ENCODE data around the gene GLCE. TPM values are rescaled to one million over a fixed set of nuclear protein-coding genes. Genes with fewer than 3 reads are reported as not detected.
"Not testable (repeated sequence)": the region's sequence is repeated elsewhere in the genome, so short reads cannot be mapped to it uniquely, and the experiment has no call there.

The GLCE gene
- total RNA-seq, 2 experiments from 2014 or later, result 3.1 to 3.2 TPM

DNA sequence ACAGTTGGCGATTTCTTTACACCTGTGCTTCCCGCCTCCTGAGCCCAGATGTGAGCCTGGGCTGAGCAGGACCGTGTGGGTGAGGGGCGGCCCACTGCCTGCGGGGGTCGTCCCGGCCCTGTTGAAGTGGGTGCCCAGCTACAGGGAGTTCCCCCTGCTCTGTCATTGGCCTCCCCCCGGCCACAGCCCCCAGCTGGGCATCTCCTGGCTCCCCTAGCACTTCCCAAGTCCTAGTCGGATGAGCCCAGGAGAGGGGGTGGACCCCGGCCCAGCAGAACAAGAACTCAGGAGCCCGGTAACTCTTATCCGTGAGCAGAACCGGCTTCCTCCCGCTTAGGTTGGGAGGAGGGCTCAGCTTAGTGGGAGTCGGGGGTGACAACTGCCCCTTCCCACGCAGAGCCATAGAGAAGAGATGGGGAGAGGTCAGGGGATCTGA is 139.0 kb downstream of the GLCE start:
- no peak for DNase-seq
- H3K27ac Mint-ChIP-seq, result no peak overlapping the region
- ChIA-PET CTCF (interaction anchor here (1.1 kb wide), 1 partner anchor 240 kb away, joined by 3 read pairs; no protein-coding TSS in a partner anchor), POLR2A (no interaction called here)
- no peak overlapping the region for H3K4me3 Mint-ChIP-seq
- ATAC-seq, result no peak
- no peaks in the 10 kb centered on the region for H3K36me3 Mint-ChIP-seq (ENCODE audit: low read depth)
- no peaks in the 10 kb centered on the region for H3K4me1 Mint-ChIP-seq (ENCODE audit: low read depth)
- no peaks in the 10 kb centered on the region for H3K9me3 Mint-ChIP-seq (ENCODE audit: insufficient read depth)
- H3K27me3 Mint-ChIP-seq (ENCODE audit: low read depth), result peaks cover 39% of the 10 kb centered on the region

DNA sequence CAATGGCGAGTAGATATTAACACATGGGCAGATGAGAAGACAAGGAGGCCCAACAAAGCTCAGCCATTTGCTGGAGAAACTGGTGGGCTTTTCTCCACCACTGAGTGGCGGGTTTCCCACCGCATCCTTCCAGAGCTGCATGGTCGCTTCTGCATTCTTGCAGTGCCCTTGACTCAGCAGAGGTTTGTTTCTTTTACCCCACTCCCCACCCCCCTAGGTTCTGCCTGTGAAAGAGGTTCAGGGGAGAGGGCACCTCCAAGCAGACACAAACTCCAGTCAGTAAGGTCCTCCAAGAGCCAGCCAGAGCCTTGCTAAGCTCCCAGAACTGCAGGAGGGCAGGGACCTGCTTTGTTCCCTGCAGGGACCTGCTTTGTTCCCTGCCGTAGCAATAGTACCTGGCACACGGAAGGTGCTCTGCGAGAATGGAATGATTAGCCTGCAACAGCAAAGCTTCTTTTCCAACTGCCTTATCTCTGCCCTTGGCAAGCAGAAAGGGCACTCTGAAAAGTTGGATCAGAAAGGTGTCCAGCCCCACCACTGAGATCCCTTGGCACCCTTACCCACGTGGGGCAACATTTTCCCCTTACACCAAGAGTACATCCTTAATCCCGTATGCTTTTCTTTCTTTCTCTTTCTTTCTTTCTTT is 139.6 kb downstream of the GLCE start:
- Mint-ChIP-seq H3K4me3 (no peak overlapping the region), H3K9me3 (ENCODE audit: insufficient read depth) (no peaks in the 10 kb centered on the region), H3K4me1 (ENCODE audit: low read depth) (no peaks in the 10 kb centered on the region), H3K27ac (no peak overlapping the region), H3K27me3 (ENCODE audit: low read depth) (peaks cover 39% of the 10 kb centered on the region), H3K36me3 (ENCODE audit: low read depth) (no peaks in the 10 kb centered on the region)
- no peak for DNase-seq
- ChIA-PET CTCF (interaction anchor here (1.1 kb wide), 1 partner anchor 241 kb away, joined by 3 read pairs; no protein-coding TSS in a partner anchor), POLR2A (no interaction called here)
- no peak for ATAC-seq

- peaks cover 39% of the 10 kb centered on the region for H3K27me3 Mint-ChIP-seq (ENCODE audit: low read depth)
- CTCF ChIA-PET; H3K27ac Mint-ChIP-seq; H3K36me3 Mint-ChIP-seq (ENCODE audit: low read depth); H3K9me3 Mint-ChIP-seq (ENCODE audit: insufficient read depth); H3K4me3 Mint-ChIP-seq; DNase-seq; H3K4me1 Mint-ChIP-seq (ENCODE audit: low read depth); ATAC-seq; POLR2A ChIA-PET: not testable (repeated sequence)
These were observed 140.7 kb downstream of the GLCE start for GRCh38 chr15:69301101-69301500.

- ATAC-seq; H3K36me3 Mint-ChIP-seq (ENCODE audit: low read depth); H3K4me3 Mint-ChIP-seq; H3K9me3 Mint-ChIP-seq (ENCODE audit: insufficient read depth); DNase-seq; H3K27ac Mint-ChIP-seq; H3K4me1 Mint-ChIP-seq (ENCODE audit: low read depth); POLR2A ChIA-PET: not testable (repeated sequence)
- CTCF ChIA-PET, result interaction anchor here (0.9 kb wide), 1 partner anchor 245 kb away, joined by 3 read pairs; no protein-coding TSS in a partner anchor
- H3K27me3 Mint-ChIP-seq (ENCODE audit: low read depth), result peaks cover 33% of the 10 kb centered on the region
These were observed 141.7 kb downstream of the GLCE start for GRCh38 chr15:69302087-69302486.

DNA sequence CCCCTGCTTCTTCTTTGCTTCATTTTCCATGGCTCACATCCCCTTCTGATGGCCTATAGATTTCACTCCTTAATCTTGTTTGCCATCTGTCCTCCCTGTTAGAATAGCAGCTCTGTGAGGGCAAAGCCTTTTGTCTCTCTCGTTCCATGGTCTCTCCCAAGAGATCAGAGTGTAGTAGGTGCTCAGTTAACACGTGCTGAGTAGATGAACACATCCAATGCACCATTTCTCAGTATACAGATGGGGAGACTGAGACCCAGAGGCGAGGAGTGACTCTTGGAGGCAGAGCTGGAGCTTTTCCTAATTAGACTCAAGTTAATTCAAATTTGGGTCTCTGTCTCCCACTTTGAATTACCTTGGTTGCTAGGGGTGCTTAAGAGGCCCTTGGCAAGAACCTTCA is 142.5 kb downstream of the GLCE start:
- Mint-ChIP-seq H3K9me3 (ENCODE audit: insufficient read depth) (no peaks in the 10 kb centered on the region), H3K27me3 (ENCODE audit: low read depth) (peaks cover 26% of the 10 kb centered on the region), H3K4me3 (no peak overlapping the region), H3K4me1 (ENCODE audit: low read depth) (no peaks in the 10 kb centered on the region), H3K36me3 (ENCODE audit: low read depth) (no peaks in the 10 kb centered on the region), H3K27ac (no peak overlapping the region)
- no peak for ATAC-seq
- DNase-seq, result no peak
- CTCF ChIA-PET, result interaction anchor here (0.9 to 1.0 kb wide), 3 partner anchors 14 to 246 kb away, joined by 3 read pairs; no protein-coding TSS in a partner anchor
- POLR2A ChIA-PET, result no interaction called here

DNA sequence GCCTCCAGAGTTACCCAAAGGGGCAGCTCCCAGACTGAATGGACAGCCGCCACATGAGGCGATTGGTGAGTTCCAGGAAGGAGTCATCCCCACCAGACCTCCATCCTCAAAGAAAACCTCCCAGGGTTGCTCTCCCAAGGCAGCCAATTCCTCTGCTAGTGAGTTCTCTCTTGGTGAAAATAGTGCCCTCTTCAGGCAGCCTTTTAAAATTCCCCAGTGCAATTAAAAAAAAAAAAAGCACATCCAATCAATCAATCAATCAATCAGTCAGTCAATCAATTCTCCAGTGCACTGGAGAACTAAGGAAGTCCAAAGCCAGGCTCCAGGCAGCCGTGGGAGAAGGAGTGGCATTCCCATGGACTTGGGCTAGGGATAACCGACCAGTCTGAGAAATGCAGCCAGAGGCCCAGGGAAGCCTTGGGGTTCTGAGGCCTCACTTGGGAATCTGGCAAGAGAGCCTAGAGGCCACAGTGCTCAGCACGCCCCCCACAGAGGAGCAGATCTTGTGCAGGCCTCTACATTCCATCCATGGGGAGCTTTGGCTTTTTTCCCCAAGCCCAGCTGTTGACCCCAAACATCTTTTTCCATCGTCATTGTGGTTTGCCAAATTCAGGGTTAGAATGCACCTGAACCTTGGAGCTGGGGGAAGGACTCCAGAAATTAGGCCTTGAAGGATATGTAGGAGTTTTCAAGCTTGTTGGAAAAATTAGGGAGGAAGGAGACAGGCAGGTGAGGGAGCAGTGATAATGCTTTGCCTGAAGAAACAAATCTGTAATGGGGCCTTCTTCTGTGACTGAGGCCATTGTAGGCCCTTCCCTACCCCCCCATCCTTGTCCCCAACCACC is 143.1 kb downstream of the GLCE start:
- ATAC-seq (no peak), DNase-seq (no peak)
- H3K27ac Mint-ChIP-seq, result no peak overlapping the region
- ChIA-PET POLR2A (no interaction called here), CTCF (interaction anchor here (0.9 to 1.0 kb wide), 2 partner anchors 15 to 189 kb away, joined by 3 read pairs; no protein-coding TSS in a partner anchor)
- no peaks in the 10 kb centered on the region for H3K9me3 Mint-ChIP-seq (ENCODE audit: insufficient read depth)
- no peaks in the 10 kb centered on the region for H3K36me3 Mint-ChIP-seq (ENCODE audit: low read depth)
- H3K4me1 Mint-ChIP-seq (ENCODE audit: low read depth), result no peaks in the 10 kb centered on the region
- H3K27me3 Mint-ChIP-seq (ENCODE audit: low read depth), result peaks cover 23% of the 10 kb centered on the region
- H3K4me3 Mint-ChIP-seq, result no peak overlapping the region

GRCh38 chr15:69304182-69304545 is 143.7 kb downstream of the GLCE start:
- no peak overlapping the region for H3K4me3 Mint-ChIP-seq
- no peaks in the 10 kb centered on the region for H3K9me3 Mint-ChIP-seq (ENCODE audit: insufficient read depth)
- no peak overlapping the region for H3K27ac Mint-ChIP-seq
- peaks cover 21% of the 10 kb centered on the region for H3K27me3 Mint-ChIP-seq (ENCODE audit: low read depth)
- DNase-seq (no peak), ATAC-seq (no peak)
- no peaks in the 10 kb centered on the region for H3K4me1 Mint-ChIP-seq (ENCODE audit: low read depth)
- CTCF ChIA-PET, result no interaction called here
- no peaks in the 10 kb centered on the region for H3K36me3 Mint-ChIP-seq (ENCODE audit: low read depth)
- POLR2A ChIA-PET, result no interaction called here

GRCh38 chr15:69305204-69305931 is 144.9 kb downstream of the GLCE start:
- DNase-seq (no peak), ATAC-seq (no peak)
- H3K4me1 Mint-ChIP-seq (ENCODE audit: low read depth), result no peaks in the 10 kb centered on the region
- no peak overlapping the region for H3K27ac Mint-ChIP-seq
- H3K36me3 Mint-ChIP-seq (ENCODE audit: low read depth), result no peaks in the 10 kb centered on the region
- no peaks in the 10 kb centered on the region for H3K9me3 Mint-ChIP-seq (ENCODE audit: insufficient read depth)
- ChIA-PET POLR2A (no interaction called here), CTCF (no interaction called here)
- H3K4me3 Mint-ChIP-seq, result no peak overlapping the region
- peaks cover 9% of the 10 kb centered on the region for H3K27me3 Mint-ChIP-seq (ENCODE audit: low read depth)

- ChIA-PET CTCF (no interaction called here), POLR2A (no interaction called here)
- ATAC-seq (no peak), DNase-seq (no peak)
- H3K36me3 Mint-ChIP-seq (ENCODE audit: low read depth), result no peaks in the 10 kb centered on the region
- H3K27ac Mint-ChIP-seq, result no peak overlapping the region
- no peaks in the 10 kb centered on the region for H3K4me1 Mint-ChIP-seq (ENCODE audit: low read depth)
- no peaks in the 10 kb centered on the region for H3K9me3 Mint-ChIP-seq (ENCODE audit: insufficient read depth)
- H3K27me3 Mint-ChIP-seq (ENCODE audit: low read depth), result peaks cover 11% of the 10 kb centered on the region
- no peak overlapping the region for H3K4me3 Mint-ChIP-seq
These were observed 145.6 kb downstream of the GLCE start for GRCh38 chr15:69305933-69306568.

DNA sequence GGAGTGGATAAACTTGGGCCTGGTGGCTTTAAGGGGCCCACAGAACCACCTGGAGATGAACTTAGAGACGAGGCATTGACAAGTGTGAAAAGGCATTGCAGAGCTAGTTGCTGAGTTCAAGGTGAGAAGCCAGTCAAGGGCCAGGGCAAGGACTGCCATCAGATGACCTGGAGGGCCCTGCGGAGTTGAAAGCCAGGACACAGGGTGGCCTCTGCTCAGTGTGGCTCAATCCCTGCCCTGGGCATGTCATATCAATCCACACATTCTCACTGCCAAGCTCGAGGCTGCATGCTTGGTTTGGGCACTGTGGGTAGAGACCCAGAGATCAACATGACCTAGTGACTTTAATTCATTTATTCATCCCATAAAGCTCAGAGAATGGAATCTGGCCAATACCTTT is 147.5 kb downstream of the GLCE start:
- Mint-ChIP-seq H3K27me3 (ENCODE audit: low read depth) (peaks cover 4% of the 10 kb centered on the region), H3K27ac (no peak overlapping the region), H3K9me3 (ENCODE audit: insufficient read depth) (no peaks in the 10 kb centered on the region), H3K4me3 (no peak overlapping the region), H3K36me3 (ENCODE audit: low read depth) (no peaks in the 10 kb centered on the region), H3K4me1 (ENCODE audit: low read depth) (no peaks in the 10 kb centered on the region)
- DNase-seq, result no peak
- ATAC-seq, result no peak
- ChIA-PET POLR2A (no interaction called here), CTCF (no interaction called here)

GRCh38 chr15:69308949-69309348 is 148.5 kb downstream of the GLCE start:
- no peak for DNase-seq
- H3K4me1 Mint-ChIP-seq (ENCODE audit: low read depth), result no peaks in the 10 kb centered on the region
- H3K27me3 Mint-ChIP-seq (ENCODE audit: low read depth), result peaks cover 4% of the 10 kb centered on the region
- H3K9me3 Mint-ChIP-seq (ENCODE audit: insufficient read depth), result no peaks in the 10 kb centered on the region
- ChIA-PET POLR2A (no interaction called here), CTCF (no interaction called here)
- H3K4me3 Mint-ChIP-seq, result no peak overlapping the region
- no peak for ATAC-seq
- H3K27ac Mint-ChIP-seq, result no peak overlapping the region
- H3K36me3 Mint-ChIP-seq (ENCODE audit: low read depth), result no peaks in the 10 kb centered on the region

DNA sequence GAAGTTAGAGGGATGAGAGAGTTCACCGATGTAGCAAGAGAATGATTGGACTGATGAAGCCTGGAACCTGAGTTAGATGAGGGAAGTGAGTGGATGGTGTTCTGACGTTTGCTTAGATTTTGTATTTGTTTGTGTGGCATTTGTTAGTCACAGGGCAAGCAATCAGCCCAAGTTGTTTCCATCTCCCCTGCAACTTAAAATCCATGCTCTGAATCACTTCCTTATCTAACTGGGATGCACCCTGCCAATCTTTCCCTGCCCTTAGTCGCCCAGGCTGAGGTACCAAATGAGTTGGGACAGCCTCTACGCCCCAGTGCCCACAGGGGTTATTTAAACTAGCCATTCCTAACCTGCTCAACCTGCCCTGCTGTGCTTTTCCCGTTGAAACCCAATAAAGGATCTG is 150.9 kb downstream of the GLCE start:
- H3K4me3 Mint-ChIP-seq, result no peak overlapping the region
- ATAC-seq, result no peak
- CTCF ChIA-PET, result no interaction called here
- DNase-seq, result no peak
- H3K4me1 Mint-ChIP-seq (ENCODE audit: low read depth), result no peaks in the 10 kb centered on the region
- H3K27me3 Mint-ChIP-seq (ENCODE audit: low read depth), result peaks cover 4% of the 10 kb centered on the region
- no peaks in the 10 kb centered on the region for H3K36me3 Mint-ChIP-seq (ENCODE audit: low read depth)
- no peaks in the 10 kb centered on the region for H3K9me3 Mint-ChIP-seq (ENCODE audit: insufficient read depth)
- POLR2A ChIA-PET, result no interaction called here
- no peak overlapping the region for H3K27ac Mint-ChIP-seq
